NCI-H128 (cell line): ENCODE results near the gene ZNF219.
A peak's percentile ranks its signal among the peaks of the same experiment; 100 is the strongest.

Experiments
- DNase-seq: peaks from one replicate; lab custom pipeline; 2025; ENCODE audit not compliant: unreplicated experiment; lab: John Stamatoyannopoulos, UW

ZNF219 gene

GRCh38 chr14:21087294-21088091 lies 11.0 kb downstream of the ZNF219 start:
- DNase-seq = no peak

DNA sequence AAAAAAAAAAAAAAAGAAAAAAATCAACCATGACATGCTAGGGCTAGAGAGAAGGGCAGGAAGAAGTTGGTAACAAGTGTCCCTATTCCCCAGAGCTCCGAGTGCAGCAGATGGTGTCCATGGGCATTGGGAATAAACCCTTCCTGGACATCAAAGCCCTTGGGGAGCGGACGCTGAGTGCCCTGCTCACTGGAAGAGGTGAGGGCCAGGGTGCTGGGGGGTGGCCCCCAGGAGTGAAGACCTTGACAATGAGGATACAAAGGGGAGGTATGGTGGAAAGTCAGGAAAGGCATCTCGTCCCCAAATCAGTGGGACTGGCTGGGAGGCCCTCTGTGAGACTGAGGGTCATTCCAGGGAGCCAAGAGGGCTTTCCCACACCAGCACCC lies 11.6 kb downstream of the ZNF219 start:
- no peak for DNase-seq

DNA sequence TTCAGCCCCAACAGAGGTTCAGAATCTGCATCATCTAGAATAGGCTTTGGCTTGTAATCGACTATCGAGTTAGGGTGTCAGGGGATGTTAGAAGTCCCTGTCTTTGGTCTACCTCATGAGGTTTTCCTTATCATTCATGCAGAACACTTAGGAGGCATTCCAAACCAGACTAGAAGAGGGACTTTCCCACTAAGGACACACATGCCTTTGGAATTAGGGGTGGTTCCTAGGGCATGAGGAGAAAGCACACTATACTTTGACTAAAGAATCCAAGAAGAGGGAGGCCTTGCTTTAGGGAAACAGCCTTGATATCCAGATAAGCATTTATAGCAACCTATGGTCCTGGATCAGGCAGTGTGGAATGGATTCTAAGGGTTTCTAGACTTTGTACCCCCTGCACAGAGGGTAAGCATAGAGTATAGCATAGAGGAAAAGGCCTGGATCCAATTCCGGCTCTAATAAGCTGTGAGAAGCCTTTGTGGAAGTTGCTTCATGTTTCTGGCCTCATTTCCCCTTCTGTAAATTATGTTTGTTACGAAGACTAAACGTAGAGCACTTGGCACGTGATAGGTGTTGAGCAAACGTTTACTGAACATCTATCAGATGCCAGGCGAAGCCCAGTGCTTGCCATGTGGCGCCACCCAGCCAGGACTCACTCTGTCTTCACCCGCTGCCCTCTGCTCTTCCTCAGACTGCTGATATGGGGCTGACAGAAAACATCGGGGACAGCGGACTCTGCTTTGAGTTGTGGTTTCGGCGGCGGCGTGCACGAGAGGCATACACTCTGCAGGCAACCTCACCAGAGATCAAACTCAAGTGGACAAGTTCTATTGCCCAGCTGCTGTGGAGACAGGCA lies 13.2 kb downstream of the ZNF219 start:
- no peak for DNase-seq

DNA sequence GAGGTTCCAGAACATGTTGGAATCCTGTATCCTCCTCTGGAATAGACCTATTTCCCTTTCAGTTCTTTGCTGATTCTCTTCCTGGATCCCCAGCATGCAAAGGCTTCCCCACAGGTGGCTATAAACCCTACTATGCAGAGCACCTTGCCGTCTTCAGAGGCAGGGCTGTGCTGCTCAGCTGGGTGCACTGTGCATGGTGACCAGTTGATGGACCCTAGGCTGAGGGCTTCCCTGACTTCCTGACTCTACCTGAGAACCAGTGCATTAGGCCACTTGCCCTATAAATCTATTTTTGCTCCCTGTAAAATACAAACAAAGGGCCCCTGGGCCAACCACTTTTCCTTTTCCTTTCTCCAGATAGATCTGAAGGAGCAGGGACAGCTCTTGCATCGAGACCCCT lies 14.1 kb downstream of the ZNF219 start:
- DNase-seq = no peak

GRCh38 chr14:21083565-21084325 lies 14.7 kb downstream of the ZNF219 start:
- DNase-seq = no peak

DNA sequence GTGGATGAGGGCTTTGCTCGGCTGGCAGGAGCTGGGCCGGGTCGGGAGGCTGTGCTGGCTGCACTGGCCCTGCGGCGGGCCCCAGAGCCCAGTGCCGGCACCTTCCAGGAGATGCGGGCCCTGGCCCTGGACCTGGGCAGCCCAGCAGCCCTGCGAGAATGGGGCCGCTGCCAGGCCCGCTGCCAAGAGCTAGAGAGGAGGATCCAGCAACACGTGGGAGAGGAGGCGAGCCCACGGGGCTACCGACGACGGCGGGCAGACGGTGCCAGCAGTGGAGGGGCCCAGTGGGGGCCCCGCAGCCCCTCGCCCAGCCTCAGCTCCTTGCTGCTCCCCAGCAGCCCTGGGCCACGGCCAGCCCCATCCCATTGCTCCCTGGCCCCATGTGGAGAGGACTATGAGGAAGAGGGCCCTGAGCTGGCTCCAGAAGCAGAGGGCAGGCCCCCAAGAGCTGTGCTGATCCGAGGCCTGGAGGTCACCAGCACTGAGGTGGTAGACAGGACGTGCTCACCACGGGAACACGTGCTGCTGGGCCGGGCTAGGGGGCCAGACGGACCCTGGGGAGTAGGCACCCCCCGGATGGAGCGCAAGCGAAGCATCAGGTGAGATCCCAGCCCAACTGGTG lies 16.8 kb downstream of the ZNF219 start:
- DNase-seq = no peak

DNA sequence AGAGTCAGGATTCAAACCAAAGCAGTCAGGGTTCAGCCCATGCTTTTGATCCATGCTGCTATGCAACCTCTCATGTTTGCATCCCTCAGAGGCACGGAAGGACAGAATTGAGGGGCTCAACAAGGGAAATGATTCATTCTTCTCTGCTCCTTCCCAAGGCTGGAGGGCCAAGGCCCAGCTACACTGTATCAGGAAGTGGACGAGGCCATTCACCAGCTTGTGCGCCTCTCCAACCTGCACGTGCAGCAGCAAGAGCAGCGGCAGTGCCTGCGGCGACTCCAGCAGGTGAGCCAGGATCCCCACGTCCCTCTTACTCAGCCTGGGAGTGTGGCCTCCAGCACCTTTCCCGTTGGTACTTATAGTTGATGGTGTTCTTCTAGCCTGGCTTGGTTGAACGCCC lies 19.7 kb downstream of the ZNF219 start:
- no peak for DNase-seq

GRCh38 chr14:21078287-21078686 lies 20.2 kb downstream of the ZNF219 start:
- no peak for DNase-seq

DNA sequence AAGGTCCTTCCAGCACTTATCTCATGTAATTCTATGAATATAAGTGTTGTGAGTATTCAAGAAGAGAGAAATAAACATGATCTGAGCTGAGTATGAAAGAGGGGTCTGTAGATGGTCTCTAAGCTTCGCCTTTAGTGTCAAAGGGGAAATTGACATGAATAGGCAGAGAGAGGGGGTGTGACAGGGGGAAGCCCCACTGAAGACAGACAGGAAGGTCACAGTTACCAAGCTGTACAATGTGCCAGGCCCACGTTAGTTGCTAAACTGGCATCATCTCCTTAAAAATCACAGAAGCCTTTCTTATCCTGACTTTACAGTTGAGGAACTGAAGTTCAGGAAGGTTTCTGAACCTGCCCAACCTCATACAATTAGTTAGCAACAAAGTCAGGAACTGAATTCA lies 20.8 kb downstream of the ZNF219 start:
- DNase-seq = no peak

DNA sequence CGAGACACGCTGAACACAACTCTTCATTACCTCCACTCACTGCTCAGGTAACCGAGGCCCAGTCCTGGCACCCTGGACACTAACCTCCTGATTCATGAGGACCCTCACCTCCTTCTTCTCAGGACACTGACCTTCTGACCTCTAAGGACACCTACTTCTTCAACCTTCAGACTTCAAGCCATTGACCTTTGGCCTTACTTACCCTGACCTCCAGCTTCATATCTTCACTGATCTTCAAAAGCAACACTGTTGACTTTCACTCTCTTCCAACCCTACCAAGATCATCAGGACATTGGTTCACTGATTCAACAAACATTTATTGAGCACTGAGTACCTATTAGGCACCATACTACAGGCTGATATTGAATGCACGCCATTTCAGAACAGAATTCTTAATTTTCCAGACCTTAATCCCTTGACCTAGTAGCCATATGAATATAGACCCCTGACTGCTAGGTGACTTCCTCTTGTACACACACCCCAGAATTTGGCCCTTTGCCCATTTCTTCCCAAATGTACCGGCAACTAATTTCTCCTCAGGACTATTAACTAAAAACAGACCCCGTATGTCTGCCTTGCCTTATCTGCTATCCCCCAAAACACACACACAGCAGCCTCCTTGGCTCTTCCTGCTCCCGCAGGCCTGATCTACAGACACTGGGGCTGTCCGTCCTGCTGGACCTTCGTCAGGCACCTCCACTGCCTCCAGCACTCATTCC lies 22.6 kb downstream of the ZNF219 start:
- DNase-seq = no peak

- DNase-seq = no peak
These were observed 23.8 kb downstream of the ZNF219 start for GRCh38 chr14:21074398-21075272.

DNA sequence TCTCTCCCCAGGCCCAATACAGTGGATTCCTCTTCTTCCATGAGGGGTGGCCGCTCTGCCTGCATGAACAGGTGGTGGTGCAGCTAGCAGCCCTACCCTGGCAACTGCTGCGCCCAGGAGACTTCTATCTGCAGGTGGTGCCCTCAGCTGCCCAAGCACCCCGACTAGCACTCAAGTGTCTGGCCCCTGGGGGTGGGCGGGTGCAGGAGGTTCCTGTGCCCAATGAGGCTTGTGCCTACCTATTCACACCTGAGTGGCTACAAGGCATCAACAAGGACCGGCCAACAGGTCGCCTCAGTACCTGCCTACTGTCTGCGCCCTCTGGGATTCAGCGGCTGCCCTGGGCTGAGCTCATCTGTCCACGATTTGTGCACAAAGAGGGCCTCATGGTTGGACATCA lies 24.5 kb downstream of the ZNF219 start:
- DNase-seq = no peak

GRCh38 chr14:21072781-21073339 lies 25.6 kb downstream of the ZNF219 start:
- DNase-seq = no peak

- no peak for DNase-seq
These were observed 26.4 kb downstream of the ZNF219 start for GRCh38 chr14:21072031-21072473.

GRCh38 chr14:21071225-21072030 lies 27.0 kb downstream of the ZNF219 start:
- peak; percentile 33 for DNase-seq

DNA sequence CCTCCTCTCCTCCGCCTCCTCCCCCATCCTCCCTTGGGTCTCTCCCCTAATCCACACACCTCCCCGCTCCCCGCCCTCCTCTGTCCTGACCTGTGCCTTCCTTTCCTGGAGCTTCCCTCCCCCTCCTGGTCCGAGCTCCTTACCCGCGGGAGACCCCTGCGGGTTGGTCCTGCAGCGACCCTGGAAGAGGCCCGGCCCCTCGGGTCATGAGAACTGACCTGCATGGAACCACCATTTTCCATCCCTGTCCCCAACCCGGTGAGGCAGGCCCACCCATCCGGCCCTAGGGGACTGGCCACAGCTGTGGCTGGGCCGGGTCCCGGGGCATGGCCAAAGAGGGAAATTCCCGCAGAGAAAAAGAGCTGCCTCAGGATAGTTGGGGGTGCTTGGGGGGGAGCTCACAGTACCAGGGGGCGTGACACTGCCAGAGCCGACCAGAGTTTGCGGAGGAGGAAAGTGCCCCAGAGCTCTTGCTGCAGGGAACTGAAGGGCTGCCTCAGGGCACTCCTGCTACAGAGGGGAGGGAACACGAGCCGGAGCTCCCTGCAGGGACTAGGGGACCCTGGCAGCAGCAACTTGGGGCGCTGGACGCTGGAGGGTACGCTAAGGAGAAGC lies 27.7 kb downstream of the ZNF219 start:
- no peak for DNase-seq

DNA sequence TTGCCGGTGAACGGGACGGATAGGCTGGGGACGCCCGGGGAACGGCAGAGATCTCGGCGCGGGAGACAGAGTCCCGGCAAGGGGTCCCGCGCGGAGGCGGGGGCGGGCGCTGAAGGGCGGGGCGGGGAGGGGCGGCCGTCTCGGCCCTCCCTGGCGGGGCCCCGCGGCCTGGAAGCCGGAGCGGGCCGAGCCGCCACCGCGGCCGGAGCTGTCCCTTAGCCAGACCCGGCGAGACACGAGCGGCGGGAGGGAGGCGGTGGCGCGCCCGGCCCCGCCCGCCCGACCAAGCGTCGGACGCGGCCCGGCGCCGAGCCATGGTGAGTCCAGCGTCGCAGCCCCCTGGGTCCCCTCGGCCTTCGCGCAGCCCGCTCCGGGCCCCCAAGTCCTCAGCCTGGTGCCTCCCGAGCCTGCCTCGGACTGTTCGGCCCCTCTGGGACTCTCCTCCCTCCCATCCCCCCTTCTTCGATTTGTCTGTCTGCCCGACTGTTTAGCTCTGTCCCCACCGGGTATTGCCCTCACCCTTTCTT lies 28.3 kb downstream of the ZNF219 start, which contains the start of gene ARHGEF40:
Gene ARHGEF40 (plus strand): TSS at position 222 of the 527 bp plus-strand sequence. CDS start 93 bp downstream, at position 315.
- no peak for DNase-seq
